ENCODE results near the gene PEF1.

DNA sequence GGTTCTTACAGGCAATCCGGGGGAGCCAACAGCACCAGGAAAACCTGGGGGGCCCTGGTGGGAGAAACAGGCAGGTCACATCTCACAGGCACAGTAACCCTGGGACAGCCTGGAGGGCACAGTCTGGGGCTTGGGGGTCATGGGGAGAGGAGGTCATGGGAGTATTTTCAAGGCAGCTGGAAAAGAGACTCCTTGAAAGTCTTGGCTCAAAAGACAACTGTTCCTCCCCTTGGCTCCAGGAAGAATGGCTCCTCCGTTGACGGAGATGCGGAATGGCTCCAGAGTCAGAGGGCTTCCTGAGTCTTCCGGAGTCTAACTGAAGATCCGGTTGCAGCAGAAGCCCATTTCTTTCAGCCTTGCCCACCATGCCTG, 25.9 kb upstream of the PEF1 start:
- TF ChIP-seq, protein P1, sequence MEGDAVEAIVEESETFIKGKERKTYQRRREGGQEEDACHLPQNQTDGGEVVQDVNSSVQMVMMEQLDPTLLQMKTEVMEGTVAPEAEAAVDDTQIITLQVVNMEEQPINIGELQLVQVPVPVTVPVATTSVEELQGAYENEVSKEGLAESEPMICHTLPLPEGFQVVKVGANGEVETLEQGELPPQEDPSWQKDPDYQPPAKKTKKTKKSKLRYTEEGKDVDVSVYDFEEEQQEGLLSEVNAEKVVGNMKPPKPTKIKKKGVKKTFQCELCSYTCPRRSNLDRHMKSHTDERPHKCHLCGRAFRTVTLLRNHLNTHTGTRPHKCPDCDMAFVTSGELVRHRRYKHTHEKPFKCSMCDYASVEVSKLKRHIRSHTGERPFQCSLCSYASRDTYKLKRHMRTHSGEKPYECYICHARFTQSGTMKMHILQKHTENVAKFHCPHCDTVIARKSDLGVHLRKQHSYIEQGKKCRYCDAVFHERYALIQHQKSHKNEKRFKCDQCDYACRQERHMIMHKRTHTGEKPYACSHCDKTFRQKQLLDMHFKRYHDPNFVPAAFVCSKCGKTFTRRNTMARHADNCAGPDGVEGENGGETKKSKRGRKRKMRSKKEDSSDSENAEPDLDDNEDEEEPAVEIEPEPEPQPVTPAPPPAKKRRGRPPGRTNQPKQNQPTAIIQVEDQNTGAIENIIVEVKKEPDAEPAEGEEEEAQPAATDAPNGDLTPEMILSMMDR (optimal IDR thresholded peaks at IDR 0.05 in 1 of 3, IDR thresholded peaks at IDR 0.05 in 1 of 3, conservative IDR thresholded peaks at IDR 0.05 in 1 of 3; ENCODE audit: extremely low read depth in 1 of 3, insufficient read depth in 2 of 3, low read length in 3 of 3) = no peak
- no peak for TF ChIP-seq EZH2 (IDR thresholded peaks at IDR 0.05; ENCODE audit: low read length)

Measured in keratinocyte (primary cell).